Muscle of back (tissue), 11 donors: ENCODE results near the gene PAPPA. TPM values are rescaled to one million over a fixed set of nuclear protein-coding genes. Genes with fewer than 3 reads are reported as not detected.

ENCODE experiments used
- DNase-seq, 3 donors: peaks; one replicate each; pipeline versions ENCODE4 v3.0.0 to v3.0.0-alpha.2; 2013
- polyA plus RNA-seq, 10 donors: library from polyadenylated mRNA; unstranded; fragments of 120-200 nt; gene quantifications; one replicate each; pipeline ENCODE4 v1.2.1, GENCODE V29; 2013; ENCODE audit not compliant: insufficient read length in 10 of 10

The PAPPA gene
- polyA plus RNA-seq, 10 donors: 0.58 to 2.2 (median 1.1) TPM

- DNase-seq: no peak
Measured at GRCh38 chr9:116381350-116381749, 227.8 kb downstream of the PAPPA start.

- DNase-seq: no peak
Measured at GRCh38 chr9:116382053-116382452, 228.5 kb downstream of the PAPPA start.

DNA sequence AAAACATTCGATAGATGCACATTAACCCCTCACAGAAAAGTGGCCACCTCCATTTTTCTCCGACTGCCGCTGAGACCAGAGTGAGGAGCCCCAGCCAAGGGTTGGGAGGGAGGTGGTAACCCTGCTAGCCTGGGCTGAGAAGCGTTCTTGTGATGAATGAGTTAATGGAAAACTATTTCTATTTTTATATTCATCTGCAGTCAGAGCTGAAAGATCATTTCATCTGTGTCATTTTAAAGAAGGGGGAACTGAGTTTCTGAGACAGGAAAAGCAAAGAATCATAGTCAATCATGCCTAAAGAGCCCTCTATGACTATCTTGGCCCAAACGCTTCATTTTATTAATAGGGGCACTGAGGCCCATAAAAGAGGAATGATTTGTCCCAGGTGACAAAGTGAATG lies 229.5 kb downstream of the PAPPA start:
- DNase-seq: no peak

- no peak for DNase-seq
Measured at GRCh38 chr9:116383936-116384335, 230.3 kb downstream of the PAPPA start.

- DNase-seq: no peak
Measured at GRCh38 chr9:116387934-116388698, 234.5 kb downstream of the PAPPA start.

GRCh38 chr9:116389541-116390302 lies 236.1 kb downstream of the PAPPA start:
- no peak for DNase-seq

- peak in 1 of 3 donors; percentile 15 for DNase-seq
Measured at GRCh38 chr9:116390303-116391228, 237.0 kb downstream of the PAPPA start.

DNA sequence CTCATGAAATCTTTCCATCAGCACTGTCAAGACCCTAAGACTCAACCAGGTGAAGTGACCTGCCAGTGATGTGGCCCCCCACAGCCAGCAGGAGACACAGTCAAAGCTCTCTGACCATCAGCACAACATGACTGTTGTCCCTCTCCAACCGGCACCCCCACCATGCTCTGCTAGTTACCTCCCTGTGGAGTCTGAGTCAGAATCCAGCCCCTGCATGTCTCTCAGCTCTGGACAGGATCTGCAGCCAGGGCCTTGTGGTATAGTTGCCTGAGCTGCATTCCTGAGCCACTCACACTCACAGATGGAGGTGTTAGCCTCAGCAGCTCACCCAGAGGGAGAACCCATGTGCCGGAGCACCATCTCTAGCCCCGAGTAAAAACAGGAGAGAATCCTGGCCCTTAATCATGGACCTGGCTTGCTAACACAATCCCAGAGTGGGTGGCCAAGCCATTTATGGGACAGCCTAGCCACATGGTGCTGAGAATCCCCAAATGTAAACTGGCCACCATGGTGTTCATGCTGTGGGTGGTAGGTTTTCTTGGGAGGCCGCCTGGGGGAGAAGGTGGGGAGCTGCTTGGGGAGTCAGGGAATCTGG lies 237.8 kb downstream of the PAPPA start:
- DNase-seq: peak in 1 of 3 donors; percentile 61

DNA sequence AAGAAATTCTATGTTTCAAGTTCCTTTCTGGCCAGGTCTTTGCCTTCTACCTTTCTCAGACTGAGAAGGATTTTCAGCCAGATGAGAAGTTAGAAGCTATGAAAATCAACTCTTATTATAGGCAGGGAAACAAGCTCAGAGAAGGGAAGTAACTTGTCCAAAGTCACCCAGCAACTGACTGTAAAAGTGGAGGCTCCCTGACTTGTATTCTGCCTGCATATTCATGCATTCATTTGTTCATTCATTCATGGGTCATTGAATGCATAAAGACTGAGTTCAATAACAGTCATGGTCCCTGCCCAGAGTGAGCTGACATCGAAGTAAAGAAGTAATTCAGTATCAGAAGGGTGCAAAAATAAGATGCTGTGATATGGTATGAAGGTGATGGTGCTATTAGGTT lies 239.6 kb downstream of the PAPPA start:
- no peak for DNase-seq

DNA sequence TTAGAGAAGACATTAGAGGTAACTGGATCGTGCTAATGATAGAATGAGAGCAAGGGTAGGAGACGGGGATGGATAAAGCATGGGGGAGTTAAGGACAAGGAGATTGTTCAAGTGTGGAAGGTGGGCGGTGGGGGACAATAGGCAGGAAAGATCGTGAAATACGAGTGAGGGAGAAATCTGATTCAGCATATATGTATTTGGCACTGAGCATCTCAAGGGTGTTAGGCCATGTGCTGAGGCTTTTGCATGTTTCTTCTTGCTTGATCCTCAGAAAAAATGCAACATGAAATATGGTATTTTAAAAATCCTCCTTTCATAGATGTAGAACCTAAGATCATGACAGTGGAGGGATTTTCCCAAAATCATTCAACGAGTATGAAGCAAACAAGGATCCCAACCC lies 240.5 kb downstream of the PAPPA start:
- DNase-seq: no peak

- no peak for DNase-seq
Measured at GRCh38 chr9:116394894-116395698, 241.5 kb downstream of the PAPPA start.

DNA sequence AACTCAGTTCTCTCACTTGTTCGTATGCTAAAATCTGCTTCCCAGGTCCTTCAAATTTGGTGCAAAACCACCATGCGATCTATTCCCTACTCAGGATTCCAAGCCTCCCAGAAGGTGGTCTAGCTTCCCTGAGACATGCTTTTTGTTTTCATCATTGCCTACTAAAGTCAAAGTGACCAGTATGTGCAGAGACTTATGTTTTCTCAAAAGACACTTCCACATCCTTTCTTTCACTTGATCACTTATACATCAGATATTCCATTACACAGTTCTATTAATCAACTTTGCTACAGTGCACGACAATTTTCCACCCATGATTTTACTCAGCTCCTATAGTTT lies 242.1 kb downstream of the PAPPA start:
- DNase-seq: no peak

GRCh38 chr9:116403171-116403570 lies 249.6 kb downstream of the PAPPA start:
- no peak for DNase-seq

DNA sequence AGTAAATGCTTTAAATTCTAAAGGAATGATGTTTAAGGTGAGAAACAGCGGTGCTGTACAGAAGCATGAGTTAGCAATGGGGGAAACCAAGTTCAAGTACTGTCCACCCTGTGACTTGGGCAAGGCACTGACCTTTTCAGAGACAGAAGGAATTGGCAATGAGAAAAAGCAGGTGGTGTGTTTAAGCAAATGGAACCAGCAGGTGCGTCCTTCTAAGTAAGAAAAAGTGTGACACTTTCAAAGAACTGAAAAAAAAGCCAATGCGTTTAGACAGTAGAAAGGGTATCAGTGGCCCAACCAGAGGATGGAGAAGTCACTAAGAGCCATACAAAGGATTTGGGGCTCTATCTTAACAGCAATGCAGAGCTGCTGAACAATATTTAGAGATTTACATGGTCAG lies 250.6 kb downstream of the PAPPA start:
- DNase-seq: no peak

DNA sequence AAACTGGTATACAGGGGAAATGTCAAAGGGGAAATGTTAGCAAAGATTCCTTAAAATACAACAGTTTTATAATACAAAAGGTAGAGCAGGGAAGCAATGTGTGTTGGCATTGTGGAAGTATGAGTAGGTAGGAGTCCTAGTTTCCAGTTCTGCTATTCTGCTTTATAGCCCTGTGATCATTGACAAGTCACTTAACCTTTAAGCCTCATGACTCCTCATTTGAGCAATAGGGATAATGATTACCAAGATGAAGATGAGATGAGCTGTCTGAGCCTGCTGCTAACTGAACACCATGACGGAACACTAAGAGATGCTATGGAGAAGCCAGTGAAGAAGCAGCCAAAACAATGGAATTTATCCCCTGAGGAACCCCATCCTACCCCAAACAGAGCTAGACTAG lies 251.7 kb downstream of the PAPPA start:
- DNase-seq: no peak

GRCh38 chr9:116406469-116406868 lies 252.9 kb downstream of the PAPPA start:
- DNase-seq: no peak

DNA sequence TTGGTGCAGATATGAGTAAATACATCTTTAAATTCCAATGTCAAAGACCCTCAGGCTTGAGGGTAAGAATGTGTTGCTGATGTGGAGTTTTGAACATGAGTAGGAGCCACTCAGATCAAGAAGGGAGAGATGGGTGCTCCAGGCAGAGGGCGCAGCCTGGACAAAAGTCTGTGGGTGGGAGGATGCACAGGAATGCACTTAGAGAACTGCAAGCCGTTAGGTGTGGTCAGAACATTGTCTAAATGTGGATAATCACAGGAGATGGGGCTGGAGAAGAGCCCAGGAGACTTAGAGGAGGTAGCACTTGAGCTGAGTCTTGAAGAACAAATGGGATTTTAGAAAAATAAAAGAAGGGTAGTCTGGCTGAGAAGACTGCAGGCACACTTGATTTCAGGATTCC lies 255.5 kb downstream of the PAPPA start:
- no peak for DNase-seq

GRCh38 chr9:116409638-116410037 lies 256.0 kb downstream of the PAPPA start:
- no peak for DNase-seq

- no peak for DNase-seq
Measured at GRCh38 chr9:116411506-116411905, 257.9 kb downstream of the PAPPA start.

- peak in 1 of 3 donors; percentile 32 for DNase-seq
Measured at GRCh38 chr9:116414374-116414773, 260.8 kb downstream of the PAPPA start.

DNA sequence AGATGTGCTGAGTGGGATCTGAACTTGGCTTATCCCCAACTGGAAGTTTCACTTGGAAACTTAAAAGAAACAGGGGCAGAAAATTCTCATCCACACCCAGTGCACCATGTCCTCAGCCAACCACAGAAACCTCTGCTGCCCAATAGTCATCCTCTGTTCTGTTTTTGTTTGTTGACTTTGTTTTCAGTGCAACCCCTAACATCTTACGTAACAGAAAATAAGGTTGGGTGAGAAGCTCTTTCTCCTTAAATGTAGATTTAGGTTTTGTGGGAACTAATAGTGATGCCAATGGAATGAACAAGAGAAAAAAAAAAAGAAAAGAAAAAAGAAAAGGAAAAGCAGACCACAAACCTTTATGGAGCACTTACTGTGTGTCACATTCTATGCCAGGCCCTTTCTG lies 262.8 kb downstream of the PAPPA start:
- DNase-seq: no peak
